Breast epithelium (tissue), 3 donors: ENCODE data around the gene FCHO2.

Experiments used
- POLR2AphosphoS5 ChIP-seq, 3 donors: sonication (generic); formaldehyde crosslinking; IDR thresholded peaks; one replicate each; pipeline ENCODE4 v1.6.1; 2017; ENCODE audit warnings: antibody characterized with exemption in 3 of 3
- TF ChIP-seq, protein P1 (sequence below), 3 donors: fragments of 450-650 bp; IDR thresholded peaks; one replicate each; pipeline ENCODE4 v1.5.1; 2016 to 2017; ENCODE audit warnings: antibody characterized with exemption in 3 of 3, mild to moderate bottlenecking in 3 of 3, moderate library complexity in 3 of 3

DNA sequence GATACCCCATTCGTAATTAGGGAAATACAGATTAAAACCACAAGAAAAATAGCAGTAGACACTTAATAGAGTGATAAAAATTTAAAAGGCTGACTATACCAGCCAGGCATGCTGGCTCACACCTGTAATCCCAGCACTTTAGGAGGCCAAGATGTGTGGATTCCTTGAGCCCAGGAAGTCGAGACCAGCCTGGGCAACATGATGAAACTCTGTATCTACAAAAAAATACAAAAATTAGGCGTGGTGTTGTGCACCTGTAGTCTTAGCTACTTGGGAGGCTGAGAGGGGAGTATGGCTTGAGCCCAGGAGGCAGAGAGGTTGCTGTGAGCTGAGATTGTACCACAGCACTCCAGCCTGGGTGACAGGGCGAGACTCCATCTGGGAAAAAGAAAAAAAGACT is 72.0 kb downstream of the FCHO2 start:
- TF ChIP-seq, protein P1, sequence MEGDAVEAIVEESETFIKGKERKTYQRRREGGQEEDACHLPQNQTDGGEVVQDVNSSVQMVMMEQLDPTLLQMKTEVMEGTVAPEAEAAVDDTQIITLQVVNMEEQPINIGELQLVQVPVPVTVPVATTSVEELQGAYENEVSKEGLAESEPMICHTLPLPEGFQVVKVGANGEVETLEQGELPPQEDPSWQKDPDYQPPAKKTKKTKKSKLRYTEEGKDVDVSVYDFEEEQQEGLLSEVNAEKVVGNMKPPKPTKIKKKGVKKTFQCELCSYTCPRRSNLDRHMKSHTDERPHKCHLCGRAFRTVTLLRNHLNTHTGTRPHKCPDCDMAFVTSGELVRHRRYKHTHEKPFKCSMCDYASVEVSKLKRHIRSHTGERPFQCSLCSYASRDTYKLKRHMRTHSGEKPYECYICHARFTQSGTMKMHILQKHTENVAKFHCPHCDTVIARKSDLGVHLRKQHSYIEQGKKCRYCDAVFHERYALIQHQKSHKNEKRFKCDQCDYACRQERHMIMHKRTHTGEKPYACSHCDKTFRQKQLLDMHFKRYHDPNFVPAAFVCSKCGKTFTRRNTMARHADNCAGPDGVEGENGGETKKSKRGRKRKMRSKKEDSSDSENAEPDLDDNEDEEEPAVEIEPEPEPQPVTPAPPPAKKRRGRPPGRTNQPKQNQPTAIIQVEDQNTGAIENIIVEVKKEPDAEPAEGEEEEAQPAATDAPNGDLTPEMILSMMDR (IDR thresholded peaks at IDR 0.05): no peak
- TF ChIP-seq POLR2AphosphoS5 (IDR thresholded peaks at IDR 0.05): no peak
